ENCODE data around the gene BCL6.
"Not testable (repeated sequence)": the region's sequence is repeated elsewhere in the genome, so short reads cannot be mapped to it uniquely, and the experiment has no call there.

BCL6 gene

DNA sequence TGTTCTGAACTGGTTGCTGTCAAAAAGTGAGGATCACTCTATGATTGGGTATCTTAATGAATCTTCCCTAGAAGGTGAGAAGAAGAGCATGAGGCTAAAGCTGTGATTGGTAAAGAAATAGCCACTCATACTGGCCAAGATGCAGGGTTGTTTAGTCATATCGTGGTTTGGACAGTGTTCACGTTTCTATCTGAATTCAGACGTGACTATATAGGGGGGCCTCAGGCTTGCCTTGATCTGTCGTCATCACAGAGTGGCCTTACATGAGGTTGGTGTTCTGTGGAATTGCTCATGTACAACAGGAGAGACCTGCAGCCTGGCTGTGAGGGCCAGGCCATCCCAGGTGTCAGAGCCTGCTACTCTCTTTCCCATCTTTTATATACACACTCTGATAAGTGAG is 55.3 kb downstream of the BCL6 start:
- Histone ChIP-seq H3K27me3 (peaks cover 0 to 3% of the 10 kb centered on the region in 2 donors), H3K4me3 (no peak overlapping the region), H3K27ac (no peak overlapping the region), H3K9me3 (peaks cover 0 to 16% (median 7%) of the 10 kb centered on the region in 3 donors), H3K4me1 (no peaks in the 10 kb centered on the region), H3K36me3 (no peaks in the 10 kb centered on the region)
- DNase-seq: no peak
- TF ChIP-seq, protein P1, sequence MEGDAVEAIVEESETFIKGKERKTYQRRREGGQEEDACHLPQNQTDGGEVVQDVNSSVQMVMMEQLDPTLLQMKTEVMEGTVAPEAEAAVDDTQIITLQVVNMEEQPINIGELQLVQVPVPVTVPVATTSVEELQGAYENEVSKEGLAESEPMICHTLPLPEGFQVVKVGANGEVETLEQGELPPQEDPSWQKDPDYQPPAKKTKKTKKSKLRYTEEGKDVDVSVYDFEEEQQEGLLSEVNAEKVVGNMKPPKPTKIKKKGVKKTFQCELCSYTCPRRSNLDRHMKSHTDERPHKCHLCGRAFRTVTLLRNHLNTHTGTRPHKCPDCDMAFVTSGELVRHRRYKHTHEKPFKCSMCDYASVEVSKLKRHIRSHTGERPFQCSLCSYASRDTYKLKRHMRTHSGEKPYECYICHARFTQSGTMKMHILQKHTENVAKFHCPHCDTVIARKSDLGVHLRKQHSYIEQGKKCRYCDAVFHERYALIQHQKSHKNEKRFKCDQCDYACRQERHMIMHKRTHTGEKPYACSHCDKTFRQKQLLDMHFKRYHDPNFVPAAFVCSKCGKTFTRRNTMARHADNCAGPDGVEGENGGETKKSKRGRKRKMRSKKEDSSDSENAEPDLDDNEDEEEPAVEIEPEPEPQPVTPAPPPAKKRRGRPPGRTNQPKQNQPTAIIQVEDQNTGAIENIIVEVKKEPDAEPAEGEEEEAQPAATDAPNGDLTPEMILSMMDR (IDR thresholded peaks at IDR 0.05): no peak
- intact Hi-C loops (cut with DNase I; ENCODE audit: low total_unique reads): no loop called here

DNA sequence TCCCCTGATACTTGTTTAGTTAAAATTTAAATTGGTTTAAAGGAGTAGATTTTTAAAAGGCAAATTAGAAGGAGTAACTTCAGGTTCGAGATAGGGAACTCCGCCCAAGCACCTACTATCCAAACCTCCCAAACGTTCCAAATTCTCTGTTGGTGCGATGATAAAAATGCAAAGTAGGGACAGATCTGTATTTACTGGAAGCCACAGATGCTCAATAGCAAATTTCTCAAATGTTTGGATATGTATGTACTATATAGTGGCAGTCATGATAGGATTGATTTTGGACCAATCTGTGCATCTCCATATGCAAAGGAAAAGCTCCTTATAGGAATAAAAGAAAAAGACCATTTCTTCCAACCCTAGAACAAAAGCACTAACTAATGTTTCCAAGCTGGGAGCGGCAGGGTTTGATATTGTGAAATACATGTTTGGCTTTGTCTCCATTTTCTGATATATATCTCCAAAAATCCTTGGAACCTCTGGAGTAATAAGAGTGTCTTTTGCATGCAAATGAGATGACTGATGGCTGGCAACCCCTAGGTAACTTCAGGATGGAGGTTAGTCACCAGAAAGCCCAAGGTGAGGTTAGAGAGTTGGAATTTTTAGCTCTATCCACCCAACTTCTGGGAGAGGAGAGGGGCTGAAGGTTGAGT is 58.5 kb downstream of the BCL6 start:
- intact Hi-C loops (cut with DNase I; ENCODE audit: low total_unique reads): no loop called here
- no peaks in the 10 kb centered on the region for H3K27me3 ChIP-seq
- H3K4me1 ChIP-seq: no peaks in the 10 kb centered on the region
- no peak for DNase-seq
- TF ChIP-seq, protein P1 (IDR thresholded peaks at IDR 0.05): no peak
- H3K4me3 ChIP-seq: no peak overlapping the region
- H3K9me3 ChIP-seq: peaks cover 0 to 16% (median 7%) of the 10 kb centered on the region in 3 donors
- H3K36me3 ChIP-seq: no peaks in the 10 kb centered on the region
- H3K27ac ChIP-seq: no peak overlapping the region

DNA sequence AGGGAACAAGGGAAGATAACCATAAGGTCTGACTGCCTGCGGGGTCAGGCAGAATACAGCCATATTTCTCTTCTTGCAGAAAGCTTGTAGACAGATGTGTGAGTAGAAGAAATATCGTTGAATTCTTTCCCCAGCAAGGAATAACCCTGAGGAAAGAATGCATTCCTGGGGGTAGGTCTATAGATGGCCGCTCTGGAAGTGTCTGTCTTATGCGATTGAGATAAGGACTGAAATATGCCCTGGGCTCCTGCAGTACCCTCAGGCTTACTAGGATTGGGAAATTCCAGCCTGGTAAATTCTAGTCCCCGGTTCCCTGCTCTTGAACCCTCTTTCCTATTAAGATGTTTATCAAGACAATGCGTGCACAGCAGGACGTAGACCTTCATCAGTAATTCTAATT is 59.3 kb downstream of the BCL6 start:
- TF ChIP-seq, protein P1 (IDR thresholded peaks at IDR 0.05): no peak
- intact Hi-C loops (cut with DNase I; ENCODE audit: low total_unique reads): no loop called here

DNA sequence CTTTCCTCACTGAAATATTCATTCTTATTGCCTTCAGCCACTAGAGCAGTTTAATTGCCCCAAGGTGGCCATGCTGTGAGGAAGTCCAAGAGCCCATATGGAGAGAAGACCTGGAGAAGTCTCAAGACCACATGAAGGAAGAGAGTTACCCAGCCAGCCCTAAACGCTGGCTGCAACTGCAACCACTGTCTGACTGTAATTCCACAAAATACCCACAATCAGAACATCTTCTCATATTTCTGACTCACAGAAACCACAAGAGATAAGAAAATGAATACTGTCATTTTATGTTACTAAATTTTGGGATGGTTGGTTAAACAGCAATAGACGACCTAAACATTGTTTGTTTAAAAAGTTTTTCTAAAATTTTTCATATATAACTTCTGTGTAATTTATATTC is 60.4 kb downstream of the BCL6 start:
- no peak overlapping the region for H3K27ac ChIP-seq
- no peaks in the 10 kb centered on the region for H3K36me3 ChIP-seq
- TF ChIP-seq, protein P1 (IDR thresholded peaks at IDR 0.05): no peak
- H3K4me1 ChIP-seq: no peaks in the 10 kb centered on the region
- H3K4me3 ChIP-seq: no peak overlapping the region
- peaks cover 0 to 6% of the 10 kb centered on the region in 2 donors for H3K27me3 ChIP-seq
- intact Hi-C loops (cut with DNase I; ENCODE audit: low total_unique reads): no loop called here
- peaks cover 0 to 16% (median 7%) of the 10 kb centered on the region in 3 donors for H3K9me3 ChIP-seq
- no peak for DNase-seq

More for the DNA sequence above, 59.3 kb downstream of the BCL6 start:
- H3K27ac ChIP-seq: no peak overlapping the region
- no peak for DNase-seq
- no peaks in the 10 kb centered on the region for H3K27me3 ChIP-seq
- no peaks in the 10 kb centered on the region for H3K4me1 ChIP-seq
- H3K9me3 ChIP-seq: peaks cover 0 to 16% (median 7%) of the 10 kb centered on the region in 3 donors
- H3K36me3 ChIP-seq: no peaks in the 10 kb centered on the region
- no peak overlapping the region for H3K4me3 ChIP-seq

DNA sequence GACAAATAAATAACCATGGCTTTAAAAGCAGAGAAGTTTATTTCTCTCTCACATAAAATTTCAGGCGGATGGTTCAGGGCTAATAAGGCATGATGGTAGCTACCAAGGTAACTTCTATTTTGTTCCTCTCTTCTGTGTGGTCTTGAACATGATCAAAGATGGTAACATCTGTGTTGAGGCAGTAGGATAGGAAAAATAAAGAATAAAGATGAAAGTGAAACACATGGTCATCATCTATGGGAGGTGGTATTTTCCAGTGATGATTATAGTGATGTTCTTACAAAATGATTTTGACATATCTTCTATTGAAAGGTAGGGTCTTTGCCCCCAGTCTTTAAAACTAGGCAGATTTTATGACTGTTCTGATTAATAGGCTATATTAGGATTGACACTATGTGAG is 60.8 kb downstream of the BCL6 start:
- TF ChIP-seq, protein P1 (IDR thresholded peaks at IDR 0.05): no peak
- intact Hi-C loops (cut with DNase I; ENCODE audit: low total_unique reads): no loop called here

DNA sequence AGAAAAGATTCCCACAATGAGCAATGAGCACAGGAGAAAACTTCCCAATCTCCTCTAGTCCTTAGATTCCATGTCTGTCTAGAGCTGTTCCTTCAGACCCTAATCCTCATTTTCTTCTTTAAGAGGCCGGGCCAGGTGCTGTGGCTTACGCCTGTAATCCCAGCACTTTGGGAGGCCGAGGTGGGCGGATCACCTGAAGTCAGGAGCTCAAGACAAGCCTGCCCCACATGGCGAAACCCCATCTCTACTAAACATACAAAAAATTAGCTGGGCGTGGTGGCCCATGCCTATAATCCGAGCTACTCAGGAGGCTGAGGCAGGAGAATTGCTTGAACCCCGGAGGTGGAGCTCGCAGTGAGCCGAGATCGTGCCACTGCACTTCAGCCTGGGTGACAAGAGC is 63.5 kb downstream of the BCL6 start:
- DNase-seq, H3K4me3 ChIP-seq: not testable (repeated sequence)

More for the DNA sequence above, 60.8 kb downstream of the BCL6 start:
- Histone ChIP-seq H3K36me3 (no peaks in the 10 kb centered on the region), H3K4me1 (no peaks in the 10 kb centered on the region), H3K27me3 (peaks cover 0 to 6% of the 10 kb centered on the region in 2 donors), H3K27ac (no peak overlapping the region), H3K4me3 (no peak overlapping the region), H3K9me3 (peaks cover 0 to 16% (median 7%) of the 10 kb centered on the region in 3 donors)
- no peak for DNase-seq

More for the DNA sequence above, 63.5 kb downstream of the BCL6 start:
- H3K27ac ChIP-seq; H3K36me3 ChIP-seq; H3K4me1 ChIP-seq; intact Hi-C loops (cut with DNase I; ENCODE audit: low total_unique reads); H3K27me3 ChIP-seq: not testable (repeated sequence)
- peaks cover 0 to 16% (median 6%) of the 10 kb centered on the region in 3 donors for H3K9me3 ChIP-seq
